IPS-NIHi7 (cell line): ENCODE measurements around the gene MLYCD.

Experiments used
- DNase-seq: peaks from one replicate; pipeline ENCODE4 v3.0.0; 2012; ENCODE audit warnings: mixed read lengths; ENCODE audit errors: extremely low spot score

MLYCD gene

GRCh38 chr16:83898463-83899271 lies at the start of gene MLYCD:
Gene MLYCD, plus strand, starts transcription at chr16:83899115. Its CDS starts 30 bp downstream, at chr16:83899145.
- peak; percentile 99 for DNase-seq

GRCh38 chr16:83849421-83849820 lies 49.5 kb upstream of the MLYCD start:
- DNase-seq = no peak

GRCh38 chr16:83850947-83851346 lies 48.0 kb upstream of the MLYCD start:
- no peak for DNase-seq

GRCh38 chr16:83851473-83851872 lies 47.4 kb upstream of the MLYCD start:
- no peak for DNase-seq

- DNase-seq = no peak
These were observed 46.1 kb upstream of the MLYCD start for GRCh38 chr16:83852774-83853173.

- no peak for DNase-seq
These were observed 45.1 kb upstream of the MLYCD start for GRCh38 chr16:83853834-83854233.

GRCh38 chr16:83854420-83854819 lies 44.5 kb upstream of the MLYCD start:
- DNase-seq = no peak

GRCh38 chr16:83856792-83857191 lies 42.1 kb upstream of the MLYCD start:
- DNase-seq = no peak

GRCh38 chr16:83859265-83859664 lies 39.6 kb upstream of the MLYCD start:
- no peak for DNase-seq

GRCh38 chr16:83862661-83863060 lies 36.3 kb upstream of the MLYCD start:
- no peak for DNase-seq

GRCh38 chr16:83863682-83864081 lies 35.2 kb upstream of the MLYCD start:
- no peak for DNase-seq

- DNase-seq = no peak
These were observed 28.1 kb upstream of the MLYCD start for GRCh38 chr16:83870830-83871229.

GRCh38 chr16:83878838-83879237 lies 20.1 kb upstream of the MLYCD start:
- peak; percentile 39 for DNase-seq

- peak; percentile 31 for DNase-seq
These were observed 16.6 kb upstream of the MLYCD start for GRCh38 chr16:83882163-83882885.

GRCh38 chr16:83886199-83886971 lies 12.5 kb upstream of the MLYCD start:
- no peak for DNase-seq

- no peak for DNase-seq
These were observed 11.8 kb upstream of the MLYCD start for GRCh38 chr16:83887080-83887479.

GRCh38 chr16:83887564-83887963 lies 11.4 kb upstream of the MLYCD start:
- DNase-seq = no peak

- DNase-seq = no peak
These were observed 10.3 kb upstream of the MLYCD start for GRCh38 chr16:83888672-83889044.

- no peak for DNase-seq
These were observed 8.6 kb upstream of the MLYCD start for GRCh38 chr16:83890359-83890758.

GRCh38 chr16:83891742-83892141 lies 7.2 kb upstream of the MLYCD start:
- DNase-seq = no peak

GRCh38 chr16:83895243-83895642 lies 3.7 kb upstream of the MLYCD start:
- DNase-seq = no peak

GRCh38 chr16:83895942-83896341 lies 3.0 kb upstream of the MLYCD start:
- no peak for DNase-seq
